Activated T-cell treated with anti-CD3 and anti-CD28 coated beads, Interleukin-2, amount 50 U/mL, for 72 hours (primary cell): ENCODE results near the gene CABP7. TPM values are rescaled to one million over a fixed set of nuclear protein-coding genes. Genes with fewer than 3 reads are reported as not detected.

Experiments
- ATAC-seq, 2 donors: fragments of 150-1000 bp; cut with Tn5 transposase; replicated peaks in 1 of 2; 2 replicates each; pipeline ENCODE4 v1.10.0; 2021; ENCODE audit warnings: moderate library complexity in 2 of 2, mild to moderate bottlenecking in 1 of 2
- DNase-seq, 2 donors: peaks; one replicate each; pipeline ENCODE4 v3.0.0; 2021 to 2022; ENCODE audit warnings: mixed read lengths in 1 of 2
- H3K27ac Mint-ChIP-seq: one replicate; pipeline ENCODE4 v1.8.0; 2022; ENCODE audit warnings: mild to moderate bottlenecking, moderate library complexity, mixed read lengths
- H3K27me3 Mint-ChIP-seq: one replicate; pipeline ENCODE4 v1.8.0; 2022; ENCODE audit warnings: low read depth, mixed read lengths
- H3K36me3 Mint-ChIP-seq, 2 donors: one replicate each; pipeline ENCODE4 v1.8.0; 2022; ENCODE audit warnings: mixed read lengths in 2 of 2, mild to moderate bottlenecking in 1 of 2; ENCODE audit not compliant: insufficient read depth in 2 of 2
- H3K4me1 Mint-ChIP-seq: one replicate; pipeline ENCODE4 v1.8.0; 2022; ENCODE audit warnings: low read depth, mixed read lengths
- H3K4me3 Mint-ChIP-seq, 2 donors: one replicate each; pipeline ENCODE4 v1.8.0; 2022; ENCODE audit warnings: mild to moderate bottlenecking in 2 of 2, mixed read lengths in 2 of 2, moderate library complexity in 2 of 2
- H3K9me3 Mint-ChIP-seq, 2 donors: one replicate each; pipeline ENCODE4 v1.8.0; 2022; ENCODE audit warnings: mixed read lengths in 2 of 2
- total RNA-seq, 2 donors: library from RNA; stranded (reverse); gene quantifications; one replicate each; pipeline ENCODE4 v1.2.3, GENCODE V29; 2022

The CABP7 gene
- under 1 TPM; 0.09 to 0.14 TPM for total RNA-seq

GRCh38 chr22:29719899-29720645 lies at the start of gene CABP7:
CABP7 (plus strand) TSS chr22:29720003; CDS start chr22:29720425, 422 bp downstream.
- Mint-ChIP-seq H3K4me1 (no peaks in the 10 kb centered on the region), H3K9me3 (no peaks in the 10 kb centered on the region), H3K27ac (no peak within 1 kb of the TSS), H3K36me3 (no peaks in the 10 kb centered on the region), H3K4me3 (peak within 1 kb of the TSS; percentile 38 to 61), H3K27me3 (peaks cover 37% of the 10 kb centered on the region)
- DNase-seq = peak in 1 of 2 donors; percentile 12
- ATAC-seq = peak; percentile 26 to 43

- Mint-ChIP-seq H3K27ac (no peak overlapping the region), H3K4me3 (no peak overlapping the region)
Measured at GRCh38 chr22:29670626-29671025, 49.2 kb upstream of the CABP7 start.

DNA sequence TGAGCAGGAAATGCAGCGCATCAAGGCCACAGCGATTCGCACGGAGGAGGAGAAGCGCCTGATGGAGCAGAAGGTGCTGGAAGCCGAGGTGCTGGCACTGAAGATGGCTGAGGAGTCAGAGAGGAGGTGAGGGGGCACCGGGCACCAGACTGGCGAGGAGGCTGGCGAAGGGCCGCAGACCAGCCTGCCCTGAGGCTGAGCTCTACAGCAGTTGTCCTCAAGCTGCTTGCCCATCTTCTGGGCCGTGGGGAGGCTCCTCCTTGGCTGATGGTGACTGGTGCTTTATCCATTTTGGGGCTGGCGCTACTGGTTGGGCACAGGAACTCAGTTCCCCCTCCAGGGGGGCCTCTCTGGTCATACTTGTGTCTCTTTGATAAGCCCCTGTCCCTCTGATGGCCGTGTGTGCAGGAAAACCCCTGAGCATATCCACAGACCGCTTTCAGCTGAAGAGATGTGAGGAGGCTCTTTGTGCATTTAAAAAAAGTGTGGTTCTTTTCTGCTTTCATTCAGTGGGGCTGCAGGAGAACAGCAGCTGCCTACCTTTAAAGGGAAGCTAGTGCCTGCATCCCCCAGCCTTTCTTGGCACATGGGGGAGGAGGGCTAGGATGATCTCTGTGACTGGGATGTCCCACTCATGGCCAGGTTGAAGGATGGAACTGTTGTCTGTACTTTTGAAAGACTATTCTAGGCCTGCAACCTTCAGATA lies 46.3 kb upstream of the CABP7 start:
- Mint-ChIP-seq H3K36me3 (peaks cover 2 to 13% of the 10 kb centered on the region in 2 donors), H3K27ac (no peak overlapping the region), H3K9me3 (no peaks in the 10 kb centered on the region), H3K4me1 (no peaks in the 10 kb centered on the region), H3K4me3 (no peak overlapping the region), H3K27me3 (no peaks in the 10 kb centered on the region)
- no peak for ATAC-seq
- no peak for DNase-seq

More at GRCh38 chr22:29670626-29671025, 49.2 kb upstream of the CABP7 start:
- peaks cover 2 to 5% of the 10 kb centered on the region in 2 donors for H3K36me3 Mint-ChIP-seq
- ATAC-seq = no peak
- H3K27me3 Mint-ChIP-seq = no peaks in the 10 kb centered on the region
- H3K4me1 Mint-ChIP-seq = no peaks in the 10 kb centered on the region
- no peak for DNase-seq
- no peaks in the 10 kb centered on the region for H3K9me3 Mint-ChIP-seq

DNA sequence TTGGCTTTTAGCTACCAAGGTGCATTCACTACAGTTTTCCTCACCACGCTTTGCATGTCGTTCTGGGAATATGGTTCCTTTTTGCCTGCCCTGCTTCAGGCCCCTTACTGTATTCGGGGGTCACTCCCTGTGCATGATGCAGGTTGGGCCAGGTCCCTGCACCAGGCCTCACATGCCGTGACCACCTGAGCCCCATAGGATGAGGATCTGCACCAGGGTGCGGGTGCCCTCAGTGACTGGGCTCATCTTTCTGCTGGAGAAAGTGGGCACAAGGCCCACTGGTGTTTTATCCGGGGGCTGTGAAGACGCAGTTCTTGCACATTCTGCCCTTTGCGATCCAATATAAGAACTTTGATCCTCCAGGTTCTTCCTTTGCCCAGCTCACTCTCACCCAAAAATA lies 45.7 kb upstream of the CABP7 start:
- peaks cover 0 to 13% of the 10 kb centered on the region in 2 donors for H3K36me3 Mint-ChIP-seq
- DNase-seq = no peak
- H3K4me1 Mint-ChIP-seq = no peaks in the 10 kb centered on the region
- H3K27ac Mint-ChIP-seq = no peak overlapping the region
- no peak overlapping the region for H3K4me3 Mint-ChIP-seq
- ATAC-seq = no peak
- no peaks in the 10 kb centered on the region for H3K9me3 Mint-ChIP-seq
- H3K27me3 Mint-ChIP-seq = no peaks in the 10 kb centered on the region

DNA sequence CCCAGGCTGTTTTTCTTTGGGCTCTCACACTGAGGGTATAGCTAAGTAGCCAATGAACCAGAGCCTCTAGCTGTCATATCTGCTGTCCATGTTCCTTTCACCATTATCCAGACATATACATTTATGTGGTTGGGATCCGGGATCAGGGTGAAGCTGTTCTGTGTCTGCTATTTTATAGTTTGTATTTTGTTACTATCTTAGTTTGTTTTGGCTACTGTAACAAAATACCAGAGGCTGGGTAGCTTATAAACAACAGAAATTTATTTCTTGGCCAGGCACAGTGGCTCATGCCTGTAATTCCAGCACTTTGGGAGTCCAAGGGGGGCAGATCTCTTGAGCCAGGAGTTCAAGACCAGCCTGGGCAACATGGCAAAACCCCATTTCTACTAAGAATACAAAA lies 40.5 kb upstream of the CABP7 start:
- peaks cover 0 to 13% of the 10 kb centered on the region in 2 donors for H3K36me3 Mint-ChIP-seq
- H3K27ac Mint-ChIP-seq = no peak overlapping the region
- DNase-seq (no peak), ATAC-seq (no peak)
- no peaks in the 10 kb centered on the region for H3K4me1 Mint-ChIP-seq
- H3K27me3 Mint-ChIP-seq = no peaks in the 10 kb centered on the region
- no peak overlapping the region for H3K4me3 Mint-ChIP-seq
- no peaks in the 10 kb centered on the region for H3K9me3 Mint-ChIP-seq

GRCh38 chr22:29683536-29683935 lies 36.3 kb upstream of the CABP7 start:
- H3K36me3 Mint-ChIP-seq = peaks cover 0 to 3% of the 10 kb centered on the region in 2 donors
- no peaks in the 10 kb centered on the region for H3K4me1 Mint-ChIP-seq
- no peaks in the 10 kb centered on the region for H3K27me3 Mint-ChIP-seq
- DNase-seq = no peak
- H3K9me3 Mint-ChIP-seq = no peaks in the 10 kb centered on the region
- no peak overlapping the region for H3K27ac Mint-ChIP-seq
- H3K4me3 Mint-ChIP-seq = no peak overlapping the region
- ATAC-seq = no peak

GRCh38 chr22:29684244-29684643 lies 35.6 kb upstream of the CABP7 start:
- no peak overlapping the region for H3K27ac Mint-ChIP-seq

DNA sequence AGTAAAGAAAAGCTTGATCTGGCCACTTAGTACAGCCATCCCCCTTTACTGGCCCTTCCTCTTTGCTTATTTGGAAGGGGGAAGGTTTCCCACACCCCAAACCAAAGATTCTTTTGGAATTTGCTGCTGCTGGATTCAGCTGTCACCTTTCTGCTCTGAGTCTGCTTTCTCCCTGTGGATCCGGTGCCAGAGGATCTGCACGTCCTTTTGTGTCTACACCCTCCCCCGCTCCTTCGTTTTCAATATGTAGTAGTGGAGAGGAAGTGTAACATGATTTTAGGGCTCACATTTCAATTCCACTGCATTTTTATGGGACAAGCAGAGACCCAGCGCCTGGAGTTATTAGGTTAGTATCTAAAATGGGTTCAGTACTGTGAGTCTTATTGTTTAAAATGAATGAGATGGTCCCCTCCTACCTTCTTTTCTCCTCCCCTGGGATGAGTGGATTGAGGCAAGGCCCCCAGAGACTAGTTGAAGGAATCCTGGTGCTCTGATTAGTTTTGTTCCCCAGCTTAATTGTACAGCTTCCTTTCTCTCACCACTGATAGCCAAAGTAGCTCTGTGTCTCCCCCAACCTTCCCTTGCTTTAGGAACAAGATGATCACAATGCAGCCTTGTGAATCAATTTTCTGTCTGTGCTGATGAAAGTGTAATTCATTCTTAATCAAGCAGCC lies 30.5 kb upstream of the CABP7 start:
- no peak for ATAC-seq
- Mint-ChIP-seq H3K4me3 (no peak overlapping the region), H3K9me3 (no peaks in the 10 kb centered on the region), H3K4me1 (peaks cover 5% of the 10 kb centered on the region), H3K27ac (no peak overlapping the region), H3K27me3 (no peaks in the 10 kb centered on the region), H3K36me3 (no peaks in the 10 kb centered on the region)
- DNase-seq = no peak

More at GRCh38 chr22:29684244-29684643, 35.6 kb upstream of the CABP7 start:
- H3K27me3 Mint-ChIP-seq = no peaks in the 10 kb centered on the region
- DNase-seq = no peak
- H3K36me3 Mint-ChIP-seq = peaks cover 0 to 3% of the 10 kb centered on the region in 2 donors
- ATAC-seq = no peak
- H3K9me3 Mint-ChIP-seq = no peaks in the 10 kb centered on the region
- H3K4me1 Mint-ChIP-seq = no peaks in the 10 kb centered on the region
- no peak overlapping the region for H3K4me3 Mint-ChIP-seq

- Mint-ChIP-seq H3K36me3 (no peaks in the 10 kb centered on the region), H3K4me3 (no peak overlapping the region), H3K9me3 (no peaks in the 10 kb centered on the region)
Measured at GRCh38 chr22:29689880-29690213, 30.0 kb upstream of the CABP7 start.

GRCh38 chr22:29690476-29690875 lies 29.3 kb upstream of the CABP7 start:
- H3K27ac Mint-ChIP-seq = no peak overlapping the region
- H3K4me1 Mint-ChIP-seq = peaks cover 5% of the 10 kb centered on the region

More at GRCh38 chr22:29689880-29690213, 30.0 kb upstream of the CABP7 start:
- DNase-seq = peak; percentile 32 to 42
- no peak for ATAC-seq
- no peak overlapping the region for H3K27ac Mint-ChIP-seq
- H3K4me1 Mint-ChIP-seq = peaks cover 5% of the 10 kb centered on the region
- H3K27me3 Mint-ChIP-seq = no peaks in the 10 kb centered on the region

DNA sequence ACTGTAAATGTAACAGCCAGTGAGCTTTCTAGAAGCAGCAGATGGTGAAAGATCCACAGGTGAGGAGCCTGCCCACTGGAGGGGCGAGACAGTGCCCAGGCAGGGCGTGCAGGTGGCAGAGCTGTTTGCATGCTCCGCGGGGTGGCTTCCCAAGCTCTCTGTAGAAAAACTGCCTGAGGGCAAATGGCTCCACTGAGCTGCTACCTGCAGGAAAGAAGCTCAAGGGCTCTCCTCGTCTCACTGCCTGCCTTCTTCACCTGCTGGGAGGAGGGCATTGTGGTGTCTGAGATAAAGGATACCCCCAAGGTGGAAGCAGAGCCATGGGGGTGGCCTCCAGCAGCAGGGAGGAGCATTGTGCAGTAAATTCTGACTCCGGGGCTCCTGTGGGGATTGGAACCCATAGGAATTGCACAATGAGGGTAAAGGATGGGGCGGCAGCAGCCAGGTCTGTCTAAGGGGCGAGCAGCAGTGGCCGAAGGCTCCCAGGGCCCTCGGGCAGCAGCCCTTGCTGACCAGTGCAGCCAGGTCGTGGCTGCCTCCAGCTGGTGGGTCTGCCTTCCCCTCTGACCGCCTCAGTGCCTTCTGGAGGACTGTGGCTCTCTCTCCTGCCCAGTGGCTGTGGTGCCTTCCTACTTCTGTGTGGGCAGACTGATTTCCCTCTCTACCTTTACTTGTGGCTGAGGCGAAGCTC lies 28.0 kb upstream of the CABP7 start:
- Mint-ChIP-seq H3K36me3 (peaks cover 0 to 4% of the 10 kb centered on the region in 2 donors), H3K4me1 (peaks cover 5% of the 10 kb centered on the region), H3K27me3 (no peaks in the 10 kb centered on the region), H3K4me3 (no peak overlapping the region), H3K27ac (no peak overlapping the region), H3K9me3 (no peaks in the 10 kb centered on the region)
- no peak for DNase-seq
- no peak for ATAC-seq

More at GRCh38 chr22:29690476-29690875, 29.3 kb upstream of the CABP7 start:
- Mint-ChIP-seq H3K4me3 (no peak overlapping the region), H3K36me3 (no peaks in the 10 kb centered on the region), H3K9me3 (no peaks in the 10 kb centered on the region), H3K27me3 (no peaks in the 10 kb centered on the region)
- no peak for DNase-seq
- ATAC-seq = no peak

- H3K4me3 Mint-ChIP-seq = no peak overlapping the region
- H3K27ac Mint-ChIP-seq = no peak overlapping the region
- H3K4me1 Mint-ChIP-seq = peaks cover 5% of the 10 kb centered on the region
- no peaks in the 10 kb centered on the region for H3K9me3 Mint-ChIP-seq
- peaks cover 0 to 4% of the 10 kb centered on the region in 2 donors for H3K36me3 Mint-ChIP-seq
- H3K27me3 Mint-ChIP-seq = no peaks in the 10 kb centered on the region
- ATAC-seq = no peak
- DNase-seq = no peak
Measured at GRCh38 chr22:29692327-29692640, 27.5 kb upstream of the CABP7 start.

- no peak overlapping the region for H3K4me3 Mint-ChIP-seq
- no peaks in the 10 kb centered on the region for H3K9me3 Mint-ChIP-seq
- H3K4me1 Mint-ChIP-seq = peaks cover 5% of the 10 kb centered on the region
- no peak for DNase-seq
- no peaks in the 10 kb centered on the region for H3K27me3 Mint-ChIP-seq
- peaks cover 0 to 4% of the 10 kb centered on the region in 2 donors for H3K36me3 Mint-ChIP-seq
- H3K27ac Mint-ChIP-seq = no peak overlapping the region
- ATAC-seq = no peak
Measured at GRCh38 chr22:29693161-29693560, 26.6 kb upstream of the CABP7 start.
